HG02588 (cell line): ENCODE data around the gene CELF1.

ENCODE experiments used
- ATAC-seq: cut with Tn5 transposase; IDR thresholded peaks from one replicate; pipeline ENCODE4 v1.9.1; 2021; ENCODE audit warnings: mild to moderate bottlenecking, moderate library complexity; ENCODE audit not compliant: unreplicated experiment

Gene CELF1

GRCh38 chr11:47552566-47553405 is at the start of gene CELF1:
Gene CELF1 (minus strand): TSS chr11:47553132. CDS start chr11:47499523, 53,609 bp downstream.
- ATAC-seq: peak; percentile 87

GRCh38 chr11:47599902-47600301 is 47.0 kb upstream of the CELF1 start:
- ATAC-seq: no peak

- ATAC-seq: no peak
Observed at GRCh38 chr11:47595967-47596366, 43.0 kb upstream of the CELF1 start.

GRCh38 chr11:47595029-47595428 is 42.1 kb upstream of the CELF1 start:
- ATAC-seq: no peak

GRCh38 chr11:47593934-47594855 is 41.3 kb upstream of the CELF1 start, which contains the start of gene C1QTNF4:
Gene C1QTNF4 (minus strand): TSS chr11:47594411. CDS start chr11:47590810, 3,601 bp downstream.
- ATAC-seq: no peak

- ATAC-seq: no peak
Observed at GRCh38 chr11:47593492-47593933, 40.6 kb upstream of the CELF1 start.

- no peak for ATAC-seq
Observed at GRCh38 chr11:47592970-47593369, 40.0 kb upstream of the CELF1 start.

- no peak for ATAC-seq
Observed at GRCh38 chr11:47592251-47592650, 39.3 kb upstream of the CELF1 start.

- no peak for ATAC-seq
Observed at GRCh38 chr11:47591764-47592163, 38.8 kb upstream of the CELF1 start.

- no peak for ATAC-seq
Observed at GRCh38 chr11:47589977-47590861, 37.3 kb upstream of the CELF1 start.

- ATAC-seq: no peak
Observed at GRCh38 chr11:47589584-47589976, 36.6 kb upstream of the CELF1 start.

GRCh38 chr11:47589118-47589517 is 36.2 kb upstream of the CELF1 start:
- no peak for ATAC-seq

- ATAC-seq: no peak
Observed at GRCh38 chr11:47587723-47588326, 34.9 kb upstream of the CELF1 start.

- no peak for ATAC-seq
Observed at GRCh38 chr11:47587039-47587716, 34.2 kb upstream of the CELF1 start.

- ATAC-seq: no peak
Observed at GRCh38 chr11:47586098-47586855, 33.3 kb upstream of the CELF1 start, which contains the start of gene FAM180B. Gene FAM180B (plus strand): TSS chr11:47586678. CDS start chr11:47586769, 91 bp downstream.

GRCh38 chr11:47583844-47584243 is 30.9 kb upstream of the CELF1 start:
- no peak for ATAC-seq

- ATAC-seq: peak; percentile 88
Observed at GRCh38 chr11:47578524-47579494, 25.9 kb upstream of the CELF1 start, which contains the start of the genes KBTBD4 and NDUFS3. Gene KBTBD4 (minus strand): TSS chr11:47578970. CDS start chr11:47578951, 19 bp downstream. Gene NDUFS3 (plus strand): TSS chr11:47579074. CDS start chr11:47579092, 18 bp downstream.
